ENCODE data around the gene MYO7B.
"Not testable (repeated sequence)": the region's sequence is repeated elsewhere in the genome, so short reads cannot be mapped to it uniquely, and the experiment has no call there.

The MYO7B gene

GRCh38 chr2:127524198-127524834, 11.2 kb upstream of the MYO7B start:
- DNase-seq, result not testable (repeated sequence)

- no peak for DNase-seq
These were observed 9.8 kb upstream of the MYO7B start for GRCh38 chr2:127525691-127526131.

- peak; percentile 91 for DNase-seq
These were observed 9.1 kb upstream of the MYO7B start, which contains the start of gene IWS1 for GRCh38 chr2:127526132-127527000. Gene IWS1, minus strand, starts transcription at chr2:127526489. Its CDS starts 281 bp downstream, at chr2:127526208.

DNA sequence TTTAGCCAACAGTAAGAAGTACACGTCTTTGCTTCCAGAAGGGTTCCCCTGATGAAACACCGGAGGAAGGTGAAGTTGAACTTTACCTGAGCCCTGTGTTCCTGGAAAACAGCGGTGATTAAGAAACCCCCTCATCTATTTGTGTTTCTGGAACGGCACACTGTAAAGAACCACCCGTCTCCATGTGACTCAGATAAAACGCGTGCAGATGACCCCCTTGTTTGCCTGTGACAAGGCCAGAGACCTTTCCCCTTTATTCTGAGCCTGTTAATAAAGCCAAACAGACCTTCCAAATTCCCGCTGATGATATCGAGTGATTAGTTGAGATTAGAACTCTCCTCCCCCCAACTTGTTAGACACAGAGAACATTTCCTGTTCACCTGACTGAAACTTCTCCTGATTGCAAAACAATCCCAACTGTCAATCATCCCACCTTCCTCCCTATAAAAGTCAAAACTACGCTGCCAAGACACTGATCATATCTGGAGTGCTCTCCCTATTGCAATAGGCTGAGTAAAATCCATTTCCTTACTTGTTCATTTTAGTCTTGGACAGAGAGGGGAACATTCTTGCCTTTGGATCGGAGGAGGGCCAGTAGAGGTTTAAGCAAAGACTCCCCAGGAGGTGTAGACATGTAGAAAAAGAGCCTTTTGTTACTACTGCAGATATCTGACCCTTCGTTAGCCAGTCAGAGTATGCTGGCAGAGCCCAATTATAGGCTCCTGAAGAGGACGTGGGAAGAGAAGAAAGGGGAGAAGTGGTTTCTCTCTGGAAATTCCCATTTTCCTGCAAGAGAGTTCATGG, 8.3 kb upstream of the MYO7B start:
- no peak for DNase-seq

DNA sequence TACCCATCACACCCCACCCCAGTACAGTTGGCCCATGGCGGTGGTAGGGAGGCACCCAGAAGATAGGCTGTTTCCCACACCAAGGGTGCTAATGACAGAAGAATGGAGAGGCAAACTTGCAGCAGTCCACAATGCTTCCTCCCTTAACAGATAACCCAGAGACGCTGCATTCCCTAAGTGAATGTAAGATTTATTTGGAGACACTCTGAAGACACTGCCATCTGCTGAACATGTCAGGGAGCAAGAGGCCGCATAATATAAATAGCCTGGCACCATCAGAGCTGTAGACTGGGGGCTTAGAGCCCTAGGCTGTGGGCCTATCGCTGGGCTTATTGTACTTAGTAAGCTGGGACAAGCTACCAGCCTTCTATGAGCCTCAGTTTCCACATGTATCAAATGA, 7.0 kb upstream of the MYO7B start:
- DNase-seq, result no peak

GRCh38 chr2:127529416-127529815, 6.1 kb upstream of the MYO7B start:
- not testable (repeated sequence) for DNase-seq

DNA sequence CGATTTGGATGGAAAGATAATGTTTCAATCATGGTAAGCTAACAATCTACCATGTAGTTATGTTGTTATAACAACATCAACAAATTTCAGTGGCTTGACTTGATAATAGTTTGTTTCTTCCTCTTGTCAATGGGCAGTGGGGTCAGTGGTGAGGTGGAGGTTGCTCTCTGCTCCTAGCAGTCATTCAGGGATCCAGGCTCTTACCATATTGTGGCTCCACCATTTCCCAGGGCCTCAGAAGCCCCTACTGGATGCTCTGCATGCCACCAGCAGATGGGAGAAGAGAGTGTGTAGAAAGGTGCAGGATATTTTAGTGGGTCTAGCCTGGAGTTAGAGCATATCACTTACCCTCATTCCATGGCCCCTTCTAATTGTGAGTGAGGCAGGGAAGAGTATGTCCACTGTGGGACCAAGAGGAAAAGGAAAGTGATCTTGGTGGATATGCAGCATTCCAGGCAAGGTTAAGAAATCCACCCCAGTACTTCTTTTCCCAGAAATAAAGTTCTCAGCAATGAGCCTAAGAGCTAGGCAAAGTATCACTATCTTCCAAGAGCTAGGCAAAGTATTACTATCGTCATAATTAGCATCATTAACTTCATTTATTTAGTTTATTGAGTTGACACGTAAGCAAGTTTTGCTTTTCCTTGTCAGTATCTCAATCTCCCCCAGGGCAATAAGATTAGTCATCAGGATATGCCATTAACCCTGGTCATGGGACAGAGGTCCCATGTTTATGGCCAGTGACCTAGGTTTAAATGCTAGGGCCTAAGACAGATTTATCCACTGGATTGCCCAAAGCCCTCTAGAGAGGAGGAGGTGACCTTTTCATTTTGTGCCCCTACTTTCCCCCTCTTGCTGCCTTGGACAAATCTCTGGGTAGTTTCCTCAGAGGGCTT, 5.0 kb upstream of the MYO7B start:
- no peak for DNase-seq

DNA sequence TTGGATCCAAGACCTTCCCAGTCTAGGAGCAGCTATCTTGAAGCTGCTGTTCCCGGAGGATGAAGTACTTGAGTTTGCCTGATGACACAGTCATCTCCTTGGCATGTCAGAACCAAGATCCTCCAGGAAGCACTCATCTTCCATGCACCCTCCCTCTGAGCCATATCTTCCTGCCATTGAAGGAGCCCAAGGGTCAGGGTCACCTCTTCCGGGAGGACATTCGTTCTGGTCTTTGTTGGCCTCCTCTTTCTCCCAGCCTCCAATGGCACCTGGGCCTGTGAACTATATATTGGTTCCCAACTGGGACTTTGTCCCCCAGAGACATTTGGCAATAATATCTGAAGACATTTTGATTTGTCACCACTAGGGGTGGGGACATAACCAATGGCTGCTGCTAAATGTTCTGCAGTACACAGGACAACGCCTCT, 4.2 kb upstream of the MYO7B start:
- DNase-seq, result no peak

DNA sequence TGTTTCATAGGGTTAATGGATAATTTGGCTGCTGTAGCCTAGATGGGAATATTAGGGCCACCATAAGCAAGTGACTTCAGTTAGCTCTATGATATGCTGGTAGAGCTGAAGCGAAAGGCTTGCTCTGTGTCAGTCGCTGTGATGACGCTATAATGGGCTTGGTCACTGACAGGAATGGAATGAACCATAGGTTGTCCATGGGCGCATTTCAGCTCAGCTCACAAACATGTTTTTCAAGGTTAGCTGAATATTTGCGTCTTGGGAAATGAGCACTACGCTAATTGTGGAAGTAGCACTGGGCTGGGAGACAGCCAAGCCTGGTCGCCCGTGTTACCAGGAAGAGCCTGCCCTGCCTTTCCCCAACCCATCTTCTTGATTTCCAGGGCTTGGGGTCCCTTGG, 3.2 kb upstream of the MYO7B start:
- DNase-seq, result no peak

- DNase-seq, result no peak
These were observed 435 bp downstream of the MYO7B start for GRCh38 chr2:127535918-127536317.

- no peak for DNase-seq
These were observed 1.4 kb downstream of the MYO7B start for GRCh38 chr2:127536707-127537541.

DNA sequence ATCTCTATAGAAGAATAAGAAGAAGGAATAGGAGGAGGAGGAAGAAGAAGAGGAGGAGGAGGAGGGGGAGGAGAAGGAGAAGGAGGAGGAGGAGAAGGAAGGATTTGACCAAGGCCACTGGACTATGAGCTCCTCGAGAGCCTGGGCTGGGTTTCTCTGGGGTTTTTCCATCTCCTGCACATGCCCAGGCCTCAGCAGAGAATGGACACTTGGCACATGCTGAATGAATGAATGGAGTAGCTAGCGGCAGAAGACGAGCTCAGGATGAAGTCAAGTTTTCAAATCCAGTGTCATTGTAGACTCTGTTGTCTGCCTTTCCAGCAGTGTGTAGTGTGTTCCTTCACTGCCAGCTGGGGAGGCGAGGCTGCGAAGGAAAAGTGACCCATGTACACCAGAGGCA, 2.2 kb downstream of the MYO7B start:
- no peak for DNase-seq

DNA sequence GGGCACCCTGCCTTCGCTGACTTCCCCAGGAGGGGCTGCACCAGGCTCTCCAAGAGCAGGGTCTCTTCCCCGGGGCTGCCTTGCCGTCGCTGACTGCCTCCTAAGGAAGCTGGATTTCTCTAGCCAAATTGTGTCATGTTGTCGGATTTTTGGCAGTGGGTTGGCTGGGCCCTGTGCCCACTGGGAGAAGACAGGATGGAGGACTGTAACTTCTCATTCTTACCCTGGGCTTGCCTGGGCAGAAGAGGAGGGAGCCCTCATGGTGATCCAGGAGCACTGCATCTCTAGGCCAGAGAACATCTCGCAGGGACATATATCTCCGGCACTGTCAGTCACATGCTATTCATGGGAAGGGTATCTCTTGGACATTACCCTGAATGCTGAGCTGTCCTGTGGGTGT, 6.3 kb downstream of the MYO7B start:
- no peak for DNase-seq

- no peak for DNase-seq
These were observed 6.7 kb downstream of the MYO7B start for GRCh38 chr2:127542231-127542630.

GRCh38 chr2:127543013-127543501, 7.6 kb downstream of the MYO7B start:
- DNase-seq, result not testable (repeated sequence)

- no peak for DNase-seq
These were observed 9.7 kb downstream of the MYO7B start for GRCh38 chr2:127545189-127545588.

DNA sequence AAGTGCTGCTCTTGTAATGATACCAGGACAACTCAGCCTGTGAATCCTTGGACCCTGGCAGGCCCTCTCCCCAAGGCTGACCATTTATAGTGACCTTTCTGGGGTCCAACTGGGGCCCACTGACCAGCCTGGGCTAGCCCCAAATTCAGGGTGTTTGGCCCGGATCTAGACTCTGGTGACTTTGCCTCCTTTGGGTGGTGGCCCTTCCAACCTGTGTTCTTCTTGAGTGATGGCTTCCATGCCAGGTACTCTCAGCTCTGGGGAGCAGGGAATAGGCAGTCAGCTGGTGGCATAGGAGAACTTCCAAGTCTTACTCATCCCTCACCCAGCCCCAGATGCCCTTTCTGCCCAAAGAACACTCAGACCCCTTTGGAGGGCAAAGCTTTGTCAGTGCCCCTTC, 10.3 kb downstream of the MYO7B start:
- no peak for DNase-seq

DNA sequence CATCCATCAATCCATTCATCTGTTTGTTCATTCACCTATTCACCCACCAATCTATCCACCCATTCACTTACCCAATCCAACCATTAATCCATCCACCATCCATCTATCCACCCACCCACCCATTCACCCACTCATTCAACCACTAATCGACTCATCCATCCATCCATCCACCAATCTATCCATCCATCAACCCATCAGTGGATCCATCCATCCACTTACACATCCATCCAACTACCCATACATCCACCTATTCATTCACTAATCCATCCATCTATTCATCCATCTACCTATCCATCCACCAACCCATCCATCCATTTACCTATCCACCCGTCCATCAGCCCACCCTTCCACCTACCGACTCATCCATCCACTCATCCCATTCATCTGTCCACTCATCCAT, 11.3 kb downstream of the MYO7B start:
- no peak for DNase-seq

GRCh38 chr2:127551221-127551930, 15.9 kb downstream of the MYO7B start:
- no peak for DNase-seq

DNA sequence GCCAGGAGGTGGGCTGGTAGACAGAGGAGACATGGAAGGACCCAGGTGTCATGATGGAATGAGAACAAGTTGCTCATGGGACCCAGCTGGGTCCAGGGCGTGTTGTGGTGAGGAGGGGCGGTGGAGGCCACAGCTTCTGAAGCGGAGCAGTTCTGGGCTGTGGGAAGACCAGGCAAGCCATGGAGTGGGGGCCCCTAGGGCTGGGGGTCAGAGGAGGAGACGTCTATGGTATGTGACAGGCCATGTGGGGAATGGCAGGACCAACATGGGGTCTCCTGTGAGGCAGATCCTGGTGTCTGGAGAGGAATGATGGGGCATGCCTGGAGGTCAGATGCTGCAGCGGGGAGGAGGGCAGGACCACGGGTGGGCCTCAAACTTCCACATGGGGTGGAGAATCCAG, 16.9 kb downstream of the MYO7B start:
- no peak for DNase-seq

GRCh38 chr2:127552846-127553245, 17.4 kb downstream of the MYO7B start:
- DNase-seq, result no peak

Data from SIG-M5 (cell line).